Effector CD8-positive, alpha-beta T cell (primary cell): ENCODE results near the gene PFDN4.

Experiments
- DNase-seq: peaks from one replicate; lab custom pipeline; 2025; lab: John Stamatoyannopoulos, UW
- total RNA-seq, 4 experiments: gene quantifications; one replicate each; lab custom pipeline; 2026; lab: John Stamatoyannopoulos, UW

PFDN4 gene, protein sequence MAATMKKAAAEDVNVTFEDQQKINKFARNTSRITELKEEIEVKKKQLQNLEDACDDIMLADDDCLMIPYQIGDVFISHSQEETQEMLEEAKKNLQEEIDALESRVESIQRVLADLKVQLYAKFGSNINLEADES
- total RNA-seq, result 8.5 to 22.7 (median 16.2) reads per million in 4 experiments

DNA sequence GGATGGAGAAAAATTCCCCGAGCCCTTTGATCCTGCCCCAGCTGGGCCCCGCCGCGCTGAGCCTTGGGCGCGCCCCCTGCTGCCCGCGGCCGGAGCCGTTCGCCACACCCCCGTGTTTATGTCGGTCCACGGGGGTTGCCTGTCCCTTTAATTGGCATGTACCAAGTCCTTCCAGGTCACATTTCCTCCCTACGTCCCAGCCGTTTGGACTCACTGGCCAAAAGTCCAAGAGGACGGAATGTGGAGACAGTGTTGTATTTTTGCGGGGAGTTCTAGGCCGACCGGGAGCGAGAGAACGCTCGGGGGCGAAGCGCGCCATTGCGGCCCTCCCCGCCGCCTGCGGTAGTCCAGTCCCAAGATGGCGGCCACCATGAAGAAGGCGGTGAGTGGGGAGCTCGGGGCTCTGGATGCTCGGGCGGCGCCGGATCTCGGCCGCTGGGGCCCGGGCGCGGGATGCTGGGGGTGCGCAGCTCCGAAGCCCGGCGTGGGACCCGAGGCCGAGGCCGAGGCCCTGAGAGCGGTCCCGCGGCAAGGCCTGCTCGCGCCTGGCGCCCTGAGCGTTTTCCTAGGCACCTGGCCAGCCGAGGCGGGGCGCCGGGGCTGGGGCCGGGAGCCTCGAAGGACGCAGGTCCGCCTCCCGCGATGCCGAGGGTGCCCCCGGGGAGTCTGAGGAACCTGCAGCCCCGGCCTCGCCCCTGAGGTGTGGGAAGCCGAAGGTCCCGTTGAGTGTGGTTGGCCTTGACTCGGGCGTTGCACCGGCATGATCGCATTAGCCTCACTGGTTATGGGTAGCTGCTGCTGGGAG lies at the start of gene PFDN4:
Gene PFDN4 (plus strand): TSS at position 345 of the 805 bp plus-strand sequence. CDS start 14 bp downstream, at position 359.
- DNase-seq, result peak; percentile 65

DNA sequence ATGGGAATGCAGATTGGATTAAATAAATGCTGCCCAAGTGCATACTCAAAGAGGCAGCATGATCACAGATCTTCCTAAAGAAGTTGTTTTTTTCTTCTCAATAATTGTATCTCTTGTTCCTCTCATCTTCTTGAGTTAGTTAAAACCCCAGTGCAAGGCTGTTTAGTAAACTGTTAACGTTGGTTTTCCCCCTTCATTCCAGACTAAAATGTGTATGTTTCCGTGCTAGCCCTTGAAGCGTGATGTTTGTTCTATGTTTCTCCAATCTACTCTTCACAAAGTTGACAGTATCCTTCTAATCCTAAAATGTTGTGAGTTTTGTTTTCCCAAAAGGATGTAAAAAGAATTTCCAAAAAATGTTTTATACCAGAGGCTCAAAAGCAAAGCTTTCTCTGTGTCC lies 49.7 kb upstream of the PFDN4 start:
- no peak for DNase-seq

DNA sequence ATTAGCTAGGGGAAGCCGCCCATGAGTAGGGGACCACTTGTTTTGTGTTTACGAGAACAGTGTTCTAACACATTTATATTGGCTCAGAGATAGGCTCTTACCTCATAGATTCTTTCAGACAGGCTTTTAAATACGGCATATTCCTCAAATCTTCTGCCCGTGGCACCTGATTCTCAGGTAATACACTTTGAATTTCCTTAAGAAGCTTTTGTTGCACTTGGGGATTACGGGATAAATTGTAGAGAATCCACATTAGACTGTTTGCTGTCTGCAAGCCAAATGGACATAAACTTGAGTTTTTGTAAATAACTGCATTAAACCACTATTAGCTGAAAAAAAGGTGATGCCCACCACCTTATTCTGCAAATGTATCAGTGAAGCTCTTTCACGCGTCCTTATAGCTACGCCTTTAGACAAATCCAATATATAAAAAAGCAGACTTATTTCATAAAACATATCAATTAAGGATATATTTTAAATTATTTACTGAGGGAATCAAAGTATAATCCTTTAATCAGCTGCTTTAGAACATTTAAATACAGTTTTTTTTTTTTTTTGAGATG lies 49.0 kb upstream of the PFDN4 start:
- DNase-seq, result no peak

DNA sequence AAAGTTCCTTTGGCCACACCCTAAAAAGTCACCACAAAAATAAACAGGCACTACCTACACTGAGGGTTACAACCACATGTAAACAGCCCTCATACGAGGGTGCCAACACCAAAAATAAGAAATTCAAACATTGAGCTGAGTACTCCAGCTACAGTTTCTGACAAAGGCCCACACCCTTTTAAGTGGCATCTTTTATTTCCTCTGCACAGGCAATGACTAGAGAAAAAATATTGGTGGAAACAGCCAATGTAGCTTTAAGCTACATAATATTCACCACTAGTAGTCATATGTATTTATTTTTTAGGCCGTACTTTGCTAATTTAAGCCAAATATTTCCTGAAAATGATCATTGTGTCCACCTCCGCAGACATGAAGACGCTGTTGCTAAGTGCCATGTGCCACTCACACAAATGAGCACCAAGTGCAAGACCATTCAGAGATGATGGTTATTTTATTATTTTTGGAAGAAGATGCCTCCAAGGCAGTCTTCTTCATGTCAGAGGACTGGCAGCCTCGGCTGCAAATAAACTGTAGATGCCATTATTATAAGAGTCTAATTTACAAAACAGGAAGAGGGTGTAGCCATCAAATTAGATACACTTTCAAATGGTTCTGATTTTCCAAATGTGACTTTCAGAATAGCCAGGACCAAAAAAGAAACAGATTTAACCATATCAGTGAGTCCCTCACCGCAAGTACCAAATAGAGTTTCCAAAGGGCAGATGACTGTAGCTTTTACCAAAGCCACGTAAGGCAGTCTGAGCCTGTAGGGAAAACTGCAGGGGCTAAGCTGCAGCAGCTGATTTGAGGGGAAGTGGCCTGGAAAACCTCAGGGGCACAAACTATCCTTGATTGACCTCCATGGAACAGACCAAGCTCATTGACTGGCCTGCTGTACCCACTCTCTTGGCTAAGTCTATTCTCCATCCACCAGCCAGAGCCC lies 47.6 kb upstream of the PFDN4 start:
- no peak for DNase-seq

DNA sequence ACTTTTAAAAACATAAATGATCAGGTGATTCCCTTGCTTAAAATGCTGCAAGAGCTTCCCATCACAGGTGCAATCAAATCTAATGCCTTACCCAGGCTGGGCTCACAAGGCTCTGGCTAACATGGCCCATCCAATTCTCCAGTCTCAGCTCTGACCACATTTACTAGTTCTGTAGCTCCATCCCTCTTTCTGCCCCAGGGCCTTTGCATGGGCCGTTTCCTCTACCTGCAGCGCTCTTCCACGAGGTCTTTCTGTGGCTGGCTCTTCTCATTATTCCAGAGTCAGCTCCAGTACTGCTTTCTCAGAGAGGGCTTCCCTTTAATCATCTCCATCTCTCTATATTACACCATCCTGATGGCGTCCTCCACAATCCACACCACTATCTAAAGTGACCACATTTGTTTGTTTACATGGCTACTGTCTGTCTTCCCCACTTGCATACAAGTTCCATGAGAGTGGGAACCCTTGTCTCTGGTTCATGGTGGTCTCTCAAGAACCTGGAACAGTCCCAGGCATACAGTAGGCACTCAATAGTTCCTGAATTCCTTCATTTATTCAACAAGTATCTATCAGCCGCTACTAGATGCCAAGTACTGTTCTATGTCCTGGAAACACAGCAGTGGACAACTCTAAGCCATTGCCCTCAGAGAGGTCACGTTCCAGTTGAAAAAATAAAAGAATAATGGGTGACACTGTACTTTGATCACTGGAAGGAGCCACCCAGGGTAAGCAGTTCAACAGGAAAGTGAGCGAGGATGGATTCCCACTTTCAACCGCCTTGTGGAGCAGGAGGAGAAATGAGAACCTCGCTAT lies 46.7 kb upstream of the PFDN4 start:
- DNase-seq, result no peak

DNA sequence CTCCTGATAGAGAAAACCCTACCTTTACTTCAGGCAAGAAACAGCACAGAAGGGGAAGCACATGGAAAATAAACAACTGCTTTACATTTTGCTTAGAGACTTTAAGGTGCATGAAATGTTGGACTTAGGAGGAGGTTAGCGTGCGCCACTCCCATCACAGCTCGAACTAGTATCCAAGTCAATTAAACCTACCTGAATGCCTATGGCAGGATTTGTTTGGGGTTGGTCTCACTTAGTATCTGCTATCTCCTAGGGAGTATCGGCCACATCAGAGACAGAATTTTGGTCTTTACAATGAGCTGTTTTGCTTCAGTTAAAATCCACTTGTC lies 46.1 kb upstream of the PFDN4 start:
- no peak for DNase-seq

DNA sequence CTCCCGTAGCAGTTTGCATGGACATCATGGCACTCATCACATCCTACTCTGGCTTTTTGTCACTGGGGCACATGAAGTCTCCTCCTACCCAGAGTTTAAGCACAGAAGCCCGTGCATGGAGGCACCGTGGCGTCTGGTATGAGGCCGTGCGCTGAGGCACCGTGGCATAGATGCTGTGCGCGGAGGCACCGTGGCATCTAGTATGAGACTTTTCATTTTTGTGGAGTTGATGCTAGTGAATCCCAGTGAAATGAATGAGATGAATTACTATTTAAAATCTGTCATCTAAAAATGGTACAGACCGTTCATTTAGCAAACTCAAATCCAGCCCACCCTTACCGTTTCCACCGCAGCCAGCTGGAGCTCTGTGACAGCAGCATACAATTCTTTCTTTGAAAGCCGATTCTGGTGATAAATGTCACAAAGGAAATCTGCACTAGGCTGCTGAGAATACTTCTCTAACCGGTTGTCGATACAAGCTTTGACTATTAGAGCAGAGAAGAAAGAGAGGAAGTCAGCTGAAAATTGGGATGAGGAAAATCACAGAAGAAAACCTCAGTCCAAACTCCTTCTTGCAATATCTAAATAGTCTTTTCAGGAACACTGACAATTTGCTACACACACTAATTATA lies 45.4 kb upstream of the PFDN4 start:
- no peak for DNase-seq

DNA sequence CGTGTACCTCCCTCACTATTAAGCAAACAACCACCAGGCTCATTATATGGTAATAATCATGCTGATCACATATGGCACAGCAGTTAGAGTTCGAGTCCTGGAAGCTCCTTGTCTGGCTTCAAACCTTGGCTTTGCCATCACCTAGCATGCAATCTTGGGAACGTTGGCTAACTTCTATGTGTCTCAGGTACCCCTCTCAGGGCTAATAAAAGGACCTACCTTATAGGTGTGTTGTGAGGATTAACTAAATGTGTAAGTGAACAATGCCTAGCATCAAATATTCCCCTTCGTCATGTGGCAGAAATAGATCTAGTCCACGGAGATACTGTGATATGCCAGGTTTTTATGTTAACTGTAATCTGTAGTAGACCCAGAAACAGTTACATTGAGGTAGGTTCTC lies 44.5 kb upstream of the PFDN4 start:
- no peak for DNase-seq

DNA sequence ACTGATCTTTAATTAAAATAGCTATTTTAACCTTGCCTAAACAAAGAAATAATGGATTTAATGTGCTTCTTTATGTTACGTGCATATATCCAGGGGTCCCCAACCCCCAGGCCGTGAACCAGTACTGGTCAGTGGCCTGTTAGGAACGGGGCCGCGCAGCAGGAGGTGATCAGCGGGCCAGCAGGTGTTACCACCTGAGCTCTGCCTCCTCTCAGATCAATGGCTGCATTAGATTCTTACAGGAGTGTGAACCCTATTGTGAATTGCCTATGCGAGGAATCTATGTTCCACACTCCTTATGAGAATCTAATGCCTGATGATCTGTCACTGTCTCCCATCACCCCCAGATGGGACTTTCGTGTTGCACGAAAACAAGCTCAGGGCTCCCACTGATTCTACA lies 42.9 kb upstream of the PFDN4 start:
- DNase-seq, result no peak

DNA sequence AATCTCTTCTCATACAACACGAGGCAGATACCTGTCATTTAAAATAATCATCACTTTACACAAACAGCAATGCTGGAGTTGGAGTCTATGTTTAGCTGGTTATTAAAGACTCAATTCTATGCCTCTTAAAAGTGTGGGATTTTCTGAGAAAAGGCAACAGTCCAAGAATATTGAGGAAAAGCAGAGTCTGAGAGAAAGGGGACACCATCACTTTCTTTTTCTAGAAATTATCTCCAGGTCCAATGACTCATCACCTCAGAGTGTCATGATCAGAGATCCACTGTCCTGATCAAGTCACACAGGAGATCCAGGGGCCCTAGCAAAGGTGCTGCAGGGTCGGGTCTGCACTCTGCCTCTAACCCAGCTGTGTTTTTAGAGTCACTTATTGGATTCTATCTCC lies 42.1 kb upstream of the PFDN4 start:
- no peak for DNase-seq

DNA sequence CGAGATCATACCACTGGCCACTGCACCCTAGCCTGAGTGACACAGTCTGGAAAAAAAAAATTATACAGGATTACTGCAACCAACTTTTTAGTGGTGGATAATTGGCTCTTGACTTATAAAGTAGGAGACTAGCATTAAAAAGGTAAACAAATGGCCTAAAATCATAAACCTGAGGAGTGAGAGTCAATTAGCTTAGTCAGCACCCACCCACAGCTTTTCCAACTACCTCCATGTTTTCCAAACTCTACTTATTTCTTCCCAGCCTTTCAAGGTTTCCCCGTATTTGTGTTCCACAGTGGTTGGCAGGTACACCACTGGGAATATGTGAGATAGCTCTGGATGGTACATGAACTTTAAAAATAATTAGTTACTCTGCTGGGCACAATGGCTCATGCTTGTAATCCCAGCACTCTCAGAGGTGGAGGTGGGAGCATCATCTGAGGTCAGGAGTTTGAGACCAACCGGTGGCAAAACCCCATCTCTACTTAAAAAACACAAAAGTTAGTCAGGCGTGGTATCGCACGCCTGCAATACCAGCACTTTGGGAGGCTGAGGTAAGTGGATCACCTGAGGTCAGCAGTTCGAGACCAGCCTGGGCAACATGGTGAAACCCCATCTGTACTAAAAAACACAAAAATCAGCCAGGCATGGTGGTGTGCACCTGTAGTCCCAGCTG lies 40.8 kb upstream of the PFDN4 start:
- no peak for DNase-seq

DNA sequence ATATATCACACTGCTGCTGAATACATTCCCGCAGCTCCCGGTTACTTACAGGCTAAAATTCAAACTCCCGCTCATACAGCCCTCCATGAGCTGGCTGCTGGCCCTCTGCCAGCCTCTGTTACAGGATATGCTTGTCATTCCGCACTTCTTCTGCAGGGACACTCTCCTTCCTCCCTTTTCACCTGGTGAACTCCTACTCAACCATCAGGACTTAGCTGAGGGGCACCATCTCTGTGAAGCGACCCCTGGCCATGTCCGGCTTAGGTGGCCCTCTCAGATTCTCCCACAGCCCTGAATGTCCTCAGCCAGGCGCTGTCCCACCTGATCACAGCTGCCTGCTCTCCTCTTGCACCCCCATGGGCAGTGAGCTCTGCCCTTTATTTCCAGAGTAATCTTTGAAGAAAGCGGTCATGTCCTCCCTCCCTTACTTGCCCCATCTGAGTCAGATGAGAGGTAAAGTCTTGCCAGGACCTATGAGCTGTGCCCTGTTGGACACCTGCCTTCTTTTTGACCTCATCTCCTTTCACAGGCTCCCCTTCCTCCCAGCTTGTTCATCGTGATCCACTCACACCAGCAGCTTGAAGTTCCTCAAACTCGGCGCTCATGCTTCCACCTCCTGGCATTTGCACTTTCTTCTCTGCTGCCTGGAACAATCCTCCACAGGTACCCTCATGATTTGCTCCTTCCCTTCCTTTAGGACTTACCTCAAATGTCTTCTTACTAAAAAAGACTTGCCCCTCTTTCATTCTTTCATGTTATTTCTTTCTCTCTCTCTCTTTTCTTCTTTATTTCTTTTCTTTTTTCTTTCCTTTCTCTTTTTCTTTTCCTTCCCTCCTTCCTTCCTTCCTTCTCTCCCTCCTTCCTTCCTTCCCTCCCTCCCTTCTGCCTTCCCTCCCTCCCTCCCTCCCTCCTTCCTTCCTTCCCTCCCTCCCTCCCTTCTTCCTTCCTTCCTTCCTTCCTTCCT lies 39.7 kb upstream of the PFDN4 start:
- no peak for DNase-seq

DNA sequence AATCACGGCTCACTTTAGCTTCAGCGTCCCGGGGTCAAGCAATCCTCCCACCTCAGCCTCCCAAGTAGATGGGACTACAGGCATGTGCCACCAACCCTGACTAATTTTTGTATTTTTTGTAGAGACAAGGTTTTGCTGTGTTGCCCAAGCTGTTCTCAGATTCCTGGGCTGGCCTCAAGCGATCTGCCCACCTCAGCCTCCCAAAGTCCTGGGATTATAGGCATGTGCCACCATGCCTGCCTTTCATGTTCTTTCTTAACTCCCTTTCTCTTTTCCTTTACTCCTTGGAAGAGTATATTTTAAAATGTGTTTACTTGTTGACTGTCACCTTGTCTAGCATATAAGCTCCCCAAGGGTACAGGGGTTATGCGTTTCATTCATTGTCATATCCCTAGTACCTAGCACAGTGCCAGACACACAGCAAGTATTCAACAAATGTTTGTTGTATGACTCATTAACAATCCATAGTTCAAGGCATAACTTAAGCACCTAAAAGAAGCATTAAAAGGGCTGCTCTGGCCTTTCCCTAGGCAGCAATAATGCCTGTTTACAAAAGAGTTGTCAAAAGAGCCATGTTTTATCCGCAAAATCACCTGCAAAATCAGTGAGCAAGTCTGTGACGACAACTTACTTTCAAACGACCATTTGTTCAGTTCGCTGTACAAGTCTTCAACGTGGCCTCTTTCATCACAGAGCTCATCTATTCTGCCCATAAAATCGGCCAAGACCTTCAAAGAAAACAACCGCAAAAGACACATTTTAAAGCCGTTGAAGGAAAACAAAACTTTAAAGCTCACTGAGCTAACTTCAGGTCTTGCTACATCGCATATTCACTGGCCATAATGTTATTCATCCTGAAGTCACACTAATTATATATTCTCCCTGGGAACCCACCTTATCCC lies 38.7 kb upstream of the PFDN4 start:
- DNase-seq, result no peak

DNA sequence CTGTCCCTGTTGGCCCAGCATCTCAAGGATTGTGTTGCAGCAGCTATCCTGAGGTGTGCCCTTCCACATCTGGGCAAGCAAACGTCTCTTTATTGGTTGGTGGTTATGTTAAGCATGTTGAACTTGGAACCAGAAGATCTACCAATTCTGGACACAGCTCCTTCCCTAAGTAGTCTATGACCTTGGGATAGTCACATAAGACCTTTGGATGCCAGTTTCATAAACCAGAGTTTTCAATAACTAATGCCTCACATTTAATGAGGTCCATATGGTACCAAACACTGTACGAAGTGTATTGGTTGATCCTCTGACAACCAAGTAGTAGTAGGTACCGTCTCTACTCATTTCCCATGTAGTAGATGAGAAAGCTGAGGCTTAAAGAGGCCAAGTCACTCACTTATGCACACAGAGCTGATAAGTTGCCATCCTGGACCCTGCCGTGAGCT lies 37.8 kb upstream of the PFDN4 start:
- no peak for DNase-seq

DNA sequence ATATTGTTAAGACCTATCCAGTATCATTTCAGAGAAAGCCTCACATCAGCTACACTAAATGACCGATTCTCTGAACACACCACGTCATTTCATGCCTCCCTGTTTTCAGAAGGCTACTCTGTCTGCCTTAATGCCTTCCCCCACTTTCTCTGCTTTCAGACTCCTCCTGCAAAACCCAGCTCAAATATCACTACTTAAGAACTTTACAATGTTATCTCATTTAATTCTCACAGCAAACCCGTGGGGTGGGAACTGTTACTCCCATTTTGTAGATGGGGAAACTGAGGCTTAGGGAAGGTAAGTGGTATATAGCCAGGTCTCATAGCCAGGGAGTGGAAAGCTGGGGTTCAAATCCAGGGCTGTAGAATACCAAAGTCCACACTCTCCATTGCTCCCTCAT lies 36.9 kb upstream of the PFDN4 start:
- no peak for DNase-seq

DNA sequence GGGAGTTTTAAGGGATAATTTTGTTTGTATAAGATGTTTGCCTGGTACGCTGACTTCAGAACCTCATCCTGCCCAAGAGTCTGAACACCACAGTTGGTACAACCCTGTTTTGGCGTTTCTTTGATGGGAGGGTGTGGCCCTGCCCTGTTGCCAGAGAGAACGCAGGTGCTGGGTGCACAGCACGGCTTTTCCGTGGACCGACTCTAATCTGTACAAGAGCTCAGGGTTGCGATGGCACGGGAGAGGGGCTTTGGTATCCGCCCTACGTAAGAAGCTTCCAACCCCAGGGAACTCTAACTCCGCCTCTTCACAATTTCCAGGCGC lies 35.4 kb upstream of the PFDN4 start:
- DNase-seq, result no peak

DNA sequence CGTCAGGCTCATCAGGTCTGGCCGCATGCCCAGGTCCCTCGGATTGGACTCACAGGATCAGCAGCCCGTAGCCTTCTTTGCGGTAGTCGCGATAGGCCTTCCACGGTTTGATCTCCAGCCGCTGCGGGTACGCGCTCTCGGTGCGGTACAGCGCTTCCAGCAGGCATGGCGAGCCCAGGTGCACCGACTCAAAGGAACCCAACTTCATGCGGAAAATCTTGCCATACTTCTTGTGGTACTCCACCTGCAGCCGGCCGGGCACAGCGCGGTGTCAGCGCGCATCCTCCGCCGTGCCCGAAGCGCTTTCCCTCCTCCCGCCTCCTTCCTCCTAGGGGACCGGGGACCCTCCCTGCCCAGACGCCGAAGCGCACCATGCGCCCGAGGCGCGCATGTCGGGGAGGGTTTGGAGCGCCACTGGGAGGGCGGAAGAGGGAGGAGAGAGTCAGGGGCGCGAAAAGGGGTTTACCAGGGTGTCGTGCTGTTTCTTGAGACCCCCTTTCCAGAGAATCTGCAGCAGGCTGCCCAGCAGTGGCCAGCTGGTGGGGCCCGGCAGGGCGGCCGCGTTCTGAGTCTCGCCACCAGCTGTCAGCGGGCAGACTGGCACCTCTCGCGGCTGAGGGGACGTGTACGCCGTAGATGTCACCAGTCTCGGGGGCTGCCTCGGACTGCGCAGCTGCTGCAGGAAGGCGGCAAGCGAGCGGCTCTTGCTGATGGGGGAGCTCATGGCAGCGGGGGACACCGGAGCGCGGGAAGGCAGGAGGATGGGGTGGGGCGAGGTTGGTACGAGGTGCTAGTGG lies 34.8 kb upstream of the PFDN4 start:
- DNase-seq, result no peak
